B cell (primary cell): ENCODE measurements around the gene ADAMTS19.

Source experiments
- EZH2 ChIP-seq: IDR thresholded peaks from 2 replicates; pipeline ENCODE4 v1.6.1; 2012; ENCODE audit warnings: borderline replicate concordance, low read depth, mild to moderate bottlenecking, moderate library complexity, low read length; ENCODE audit not compliant: insufficient read depth, poor library complexity, severe bottlenecking
- TF ChIP-seq, protein P1 (sequence below): fragments of 200-600 bp; IDR thresholded peaks from one replicate; pipeline ENCODE4 v1.8.0; 2022; ENCODE audit warnings: antibody characterized with exemption, mild to moderate bottlenecking

GRCh38 chr5:129616517-129616916 is 156.4 kb downstream of the ADAMTS19 start:
- TF ChIP-seq, protein P1, sequence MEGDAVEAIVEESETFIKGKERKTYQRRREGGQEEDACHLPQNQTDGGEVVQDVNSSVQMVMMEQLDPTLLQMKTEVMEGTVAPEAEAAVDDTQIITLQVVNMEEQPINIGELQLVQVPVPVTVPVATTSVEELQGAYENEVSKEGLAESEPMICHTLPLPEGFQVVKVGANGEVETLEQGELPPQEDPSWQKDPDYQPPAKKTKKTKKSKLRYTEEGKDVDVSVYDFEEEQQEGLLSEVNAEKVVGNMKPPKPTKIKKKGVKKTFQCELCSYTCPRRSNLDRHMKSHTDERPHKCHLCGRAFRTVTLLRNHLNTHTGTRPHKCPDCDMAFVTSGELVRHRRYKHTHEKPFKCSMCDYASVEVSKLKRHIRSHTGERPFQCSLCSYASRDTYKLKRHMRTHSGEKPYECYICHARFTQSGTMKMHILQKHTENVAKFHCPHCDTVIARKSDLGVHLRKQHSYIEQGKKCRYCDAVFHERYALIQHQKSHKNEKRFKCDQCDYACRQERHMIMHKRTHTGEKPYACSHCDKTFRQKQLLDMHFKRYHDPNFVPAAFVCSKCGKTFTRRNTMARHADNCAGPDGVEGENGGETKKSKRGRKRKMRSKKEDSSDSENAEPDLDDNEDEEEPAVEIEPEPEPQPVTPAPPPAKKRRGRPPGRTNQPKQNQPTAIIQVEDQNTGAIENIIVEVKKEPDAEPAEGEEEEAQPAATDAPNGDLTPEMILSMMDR = no peak
- no peak for TF ChIP-seq EZH2
